Measurements from ENCODE around the gene RPRD2. TPM values are rescaled to one million over a fixed set of nuclear protein-coding genes. Genes with fewer than 3 reads are reported as not detected.

RPRD2 gene
- total and polyA plus RNA-seq, 2 donors (not counting 1 experiment from before 2014, with no cell fraction given), result 16.6 to 49.1 TPM

DNA sequence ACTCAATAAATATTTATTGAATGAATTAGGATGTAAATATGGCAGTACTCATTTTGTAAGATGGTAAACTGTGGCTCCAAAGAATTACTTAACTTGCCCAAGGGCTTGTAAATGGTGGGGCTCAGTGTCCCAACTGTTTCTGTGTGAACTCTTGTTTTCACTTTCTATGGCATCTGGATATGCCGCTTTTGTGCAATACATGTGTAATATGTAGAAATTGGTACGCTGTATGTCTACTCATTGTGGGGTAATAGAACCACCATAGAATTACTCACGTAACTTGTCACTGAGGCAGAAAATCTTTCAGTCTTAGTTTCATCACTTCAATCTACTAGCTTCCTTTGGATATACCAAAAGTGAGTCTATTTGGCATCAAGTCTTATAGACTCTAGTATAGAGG lies 41.6 kb upstream of the RPRD2 start:
- Histone ChIP-seq H2AFZ (ENCODE audit: insufficient read depth, low read depth, low read length, poor library complexity, severe bottlenecking) (peak overlapping the region; percentile 98), H3K4me1 (ENCODE audit: control insufficient read depth in 2 of 2, insufficient read depth in 2 of 2, low read length in 2 of 2) (peaks cover 13% of the 10 kb centered on the region in 2 donors), H3K9ac (ENCODE audit: low read length) (peak overlapping the region; percentile 99), H3K9me3 (ENCODE audit: control extremely low read depth in 1 of 3, control insufficient read depth in 2 of 3, insufficient read depth in 1 of 3, low read length in 2 of 3) (peaks cover 0 to 2% (median 0%) of the 10 kb centered on the region in 3 donors), H3K27ac (ENCODE audit: low read length in 2 of 2) (peak overlapping the region in 1 of 2 donors; percentile 97), H3K4me3 (ENCODE audit: control extremely low read depth in 1 of 5, extremely low read depth in 1 of 5, insufficient read depth in 1 of 5, low read depth in 2 of 5, low read length in 4 of 5) (peak overlapping the region; percentile 85 to 99 (median 92)), H3K4me2 (replicated peaks; ENCODE audit: low read depth, low read length, poor library complexity, severe bottlenecking) (peak overlapping the region; percentile 97), H3K79me2 (ENCODE audit: control insufficient read depth, insufficient read depth, low read length) (peaks cover 62% of the 10 kb centered on the region), H3K27me3 (replicated peaks in 1 of 4; ENCODE audit: control extremely low read depth in 1 of 4, control insufficient read depth in 3 of 4, insufficient read depth in 4 of 4, low read length in 3 of 4) (no peaks in the 10 kb centered on the region), H4K20me1 (ENCODE audit: control insufficient read depth, insufficient read depth, low read length, poor library complexity, severe bottlenecking) (peaks cover 1% of the 10 kb centered on the region), H3K36me3 (replicated peaks in 1 of 2; ENCODE audit: control extremely low read depth in 1 of 2, control insufficient read depth in 1 of 2, extremely low read depth in 1 of 2, insufficient read depth in 2 of 2, low read length in 1 of 2) (peaks cover 14 to 28% of the 10 kb centered on the region in 2 experiments)
- DNase-seq (peak; percentile 27), ATAC-seq (ENCODE audit: low read depth) (no peak)
- H3K27ac Mint-ChIP-seq, result peak overlapping the region; percentile 98
- H3K4me1 Mint-ChIP-seq, result peaks cover 24% of the 10 kb centered on the region
- CTCF ChIA-PET, result no interaction called here
- peak overlapping the region; percentile 98 for H3K4me3 Mint-ChIP-seq
- intact Hi-C loops (cut with micrococcal nuclease), result loop anchor here (10.0 kb wide), 1 partner anchor 398 kb away; the partner anchor contains the start of gene SF3B4
- TF ChIP-seq EZH2 (IDR thresholded peaks at IDR 0.05; ENCODE audit: borderline replicate concordance, insufficient read depth, low read depth, low read length, poor library complexity, severe bottlenecking), result no peak
- TF ChIP-seq, protein P1, sequence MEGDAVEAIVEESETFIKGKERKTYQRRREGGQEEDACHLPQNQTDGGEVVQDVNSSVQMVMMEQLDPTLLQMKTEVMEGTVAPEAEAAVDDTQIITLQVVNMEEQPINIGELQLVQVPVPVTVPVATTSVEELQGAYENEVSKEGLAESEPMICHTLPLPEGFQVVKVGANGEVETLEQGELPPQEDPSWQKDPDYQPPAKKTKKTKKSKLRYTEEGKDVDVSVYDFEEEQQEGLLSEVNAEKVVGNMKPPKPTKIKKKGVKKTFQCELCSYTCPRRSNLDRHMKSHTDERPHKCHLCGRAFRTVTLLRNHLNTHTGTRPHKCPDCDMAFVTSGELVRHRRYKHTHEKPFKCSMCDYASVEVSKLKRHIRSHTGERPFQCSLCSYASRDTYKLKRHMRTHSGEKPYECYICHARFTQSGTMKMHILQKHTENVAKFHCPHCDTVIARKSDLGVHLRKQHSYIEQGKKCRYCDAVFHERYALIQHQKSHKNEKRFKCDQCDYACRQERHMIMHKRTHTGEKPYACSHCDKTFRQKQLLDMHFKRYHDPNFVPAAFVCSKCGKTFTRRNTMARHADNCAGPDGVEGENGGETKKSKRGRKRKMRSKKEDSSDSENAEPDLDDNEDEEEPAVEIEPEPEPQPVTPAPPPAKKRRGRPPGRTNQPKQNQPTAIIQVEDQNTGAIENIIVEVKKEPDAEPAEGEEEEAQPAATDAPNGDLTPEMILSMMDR (IDR thresholded peaks at IDR 0.05), result no peak
- POLR2A ChIA-PET, result interaction anchor here (1.2 kb wide), 1 partner anchor 34 kb away, joined by 3 read pairs; no protein-coding TSS in a partner anchor
- no peaks in the 10 kb centered on the region for H3K27me3 Mint-ChIP-seq
- no peaks in the 10 kb centered on the region for H3K9me3 Mint-ChIP-seq (ENCODE audit: insufficient read depth)
- WGBS (ENCODE audit: insufficient coverage), result no CpG with 5 or more reads among the region's 3 CpGs

DNA sequence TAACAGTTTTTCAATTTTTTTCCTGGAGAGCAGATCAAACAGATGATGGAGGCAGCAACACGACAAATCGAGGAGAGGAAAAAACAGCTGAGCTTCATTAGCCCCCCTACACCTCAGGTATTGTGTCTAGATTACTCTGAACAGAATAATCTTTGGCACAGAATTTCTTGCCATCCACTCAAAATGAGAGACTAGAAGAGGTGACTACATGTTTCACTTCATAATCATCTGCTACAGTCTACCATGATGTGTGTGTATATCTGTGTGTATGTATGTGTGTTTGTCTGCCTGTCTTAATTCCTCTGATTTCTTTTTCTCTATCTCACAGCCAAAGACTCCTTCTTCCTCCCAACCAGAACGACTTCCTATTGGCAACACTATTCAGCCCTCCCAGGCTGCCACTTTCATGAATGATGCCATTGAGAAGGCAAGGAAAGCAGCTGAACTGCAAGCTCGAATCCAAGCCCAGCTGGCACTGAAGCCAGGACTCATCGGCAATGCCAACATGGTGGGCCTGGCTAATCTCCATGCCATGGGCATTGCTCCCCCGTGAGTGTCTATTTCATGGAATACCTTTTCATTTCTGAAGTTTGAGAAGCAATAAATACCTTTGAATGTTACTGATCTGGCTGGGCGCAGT lies 31.2 kb upstream of the RPRD2 start:
- H3K9me3 Mint-ChIP-seq (ENCODE audit: insufficient read depth), result no peaks in the 10 kb centered on the region
- TF ChIP-seq, protein P1 (IDR thresholded peaks at IDR 0.05), result no peak
- no peak for TF ChIP-seq EZH2 (IDR thresholded peaks at IDR 0.05; ENCODE audit: borderline replicate concordance, insufficient read depth, low read depth, low read length, poor library complexity, severe bottlenecking)
- H3K4me1 ChIP-seq (ENCODE audit: control insufficient read depth in 2 of 2, insufficient read depth in 2 of 2, low read length in 2 of 2), result no peaks in the 10 kb centered on the region
- H3K27ac ChIP-seq (ENCODE audit: low read length in 2 of 2), result no peak overlapping the region
- DNase-seq (no peak), ATAC-seq (ENCODE audit: low read depth) (no peak)
- POLR2A ChIA-PET, result no interaction called here
- peak overlapping the region; percentile 17 for H3K27ac Mint-ChIP-seq
- H3K4me1 Mint-ChIP-seq, result no peaks in the 10 kb centered on the region
- no peak overlapping the region for H3K4me3 Mint-ChIP-seq
- H3K9me3 ChIP-seq (ENCODE audit: control extremely low read depth in 1 of 3, control insufficient read depth in 2 of 3, insufficient read depth in 1 of 3, low read length in 2 of 3), result no peaks in the 10 kb centered on the region
- CTCF ChIA-PET, result no interaction called here
- no peak overlapping the region for H3K4me3 ChIP-seq (ENCODE audit: control extremely low read depth in 1 of 5, extremely low read depth in 1 of 5, insufficient read depth in 1 of 5, low read depth in 2 of 5, low read length in 4 of 5)
- H3K27me3 ChIP-seq (replicated peaks in 1 of 4; ENCODE audit: control extremely low read depth in 1 of 4, control insufficient read depth in 3 of 4, insufficient read depth in 4 of 4, low read length in 3 of 4), result no peaks in the 10 kb centered on the region
- peaks cover 5% of the 10 kb centered on the region for H4K20me1 ChIP-seq (ENCODE audit: control insufficient read depth, insufficient read depth, low read length, poor library complexity, severe bottlenecking)
- peaks cover 23 to 60% of the 10 kb centered on the region in 2 experiments for H3K36me3 ChIP-seq (replicated peaks in 1 of 2; ENCODE audit: control extremely low read depth in 1 of 2, control insufficient read depth in 1 of 2, extremely low read depth in 1 of 2, insufficient read depth in 2 of 2, low read length in 1 of 2)
- H3K79me2 ChIP-seq (ENCODE audit: control insufficient read depth, insufficient read depth, low read length), result peaks cover 29% of the 10 kb centered on the region
- 99% methylated on average over 5 of the region's 7 CpGs for WGBS (ENCODE audit: insufficient coverage)
- no peaks in the 10 kb centered on the region for H3K27me3 Mint-ChIP-seq
- no peak overlapping the region for H2AFZ ChIP-seq (ENCODE audit: insufficient read depth, low read depth, low read length, poor library complexity, severe bottlenecking)
- intact Hi-C loops (cut with micrococcal nuclease), result no loop called here
- H3K4me2 ChIP-seq (replicated peaks; ENCODE audit: low read depth, low read length, poor library complexity, severe bottlenecking), result no peak overlapping the region
- no peak overlapping the region for H3K9ac ChIP-seq (ENCODE audit: low read length)
